Keratinocyte (primary cell): Measurements from ENCODE around the gene NCL. TPM values are rescaled to one million over a fixed set of nuclear protein-coding genes. Genes with fewer than 3 reads are reported as not detected.
"Not testable (repeated sequence)": the region's sequence is repeated elsewhere in the genome, so short reads cannot be mapped to it uniquely, and the experiment has no call there.

Source experiments
- DNase-seq: peaks from one replicate; pipeline ENCODE4 v3.0.0-alpha.2; 2011; ENCODE audit warnings: low read depth, missing footprints, low spot score
- FAIRE-seq: peaks from 2 replicates; lab custom pipeline; 2011; peaks lifted over from hg19 to GRCh38; lab: Jason Lieb, UNC
- H2AFZ ChIP-seq: 2 replicates; pipeline ENCODE4 v1.6.0; 2012; ENCODE audit warnings: low read length, control low read depth, inconsistent platforms; ENCODE audit not compliant: control insufficient read depth
- H3K27ac ChIP-seq: 2 replicates; pipeline ENCODE4 v1.5.1; 2011; ENCODE audit warnings: low read length; ENCODE audit not compliant: control insufficient read depth, insufficient read depth
- H3K27me3 ChIP-seq: 3 replicates; pipeline ENCODE4 v1.6.0; 2011; ENCODE audit warnings: low read length; ENCODE audit not compliant: control insufficient read depth, insufficient read depth; ENCODE audit errors: extremely low read depth
- H3K36me3 ChIP-seq, 2 experiments: 2 replicates in 1 of 2; 3 replicates in 1 of 2; pipeline ENCODE4 v1.5.1; 2011; ENCODE audit warnings: low read length in 2 of 2, mild to moderate bottlenecking in 1 of 2; ENCODE audit not compliant: control insufficient read depth in 2 of 2, insufficient read depth in 2 of 2; ENCODE audit errors: extremely low read depth in 1 of 2
- H3K4me1 ChIP-seq: 3 replicates; pipeline ENCODE4 v1.5.1; 2011; ENCODE audit warnings: low read length; ENCODE audit not compliant: control insufficient read depth, insufficient read depth; ENCODE audit errors: extremely low read depth
- H3K4me2 ChIP-seq: 3 replicates; pipeline ENCODE4 v1.6.0; 2011; ENCODE audit warnings: low read depth, low read length; ENCODE audit not compliant: control insufficient read depth, insufficient read depth; ENCODE audit errors: extremely low read depth
- H3K4me3 ChIP-seq, 3 experiments: fragments of 200-600 bp in 1 of 3; sonication (generic) in 1 of 3; 2 replicates in 2 of 3; 3 replicates in 1 of 3; pipeline ENCODE4 v1.5.1; 2011 to 2016; ENCODE audit warnings: low read length in 3 of 3, mild to moderate bottlenecking in 3 of 3, control low read depth in 2 of 3, inconsistent platforms in 1 of 3, low read depth in 1 of 3, mixed read lengths in 1 of 3, mixed run types in 1 of 3, moderate library complexity in 1 of 3; ENCODE audit not compliant: control insufficient read depth in 2 of 3, insufficient read depth in 2 of 3; ENCODE audit errors: extremely low read depth in 1 of 3
- H3K79me2 ChIP-seq: 2 replicates; pipeline ENCODE4 v1.6.0; 2012; ENCODE audit warnings: low read length; ENCODE audit not compliant: control insufficient read depth, insufficient read depth
- H3K9ac ChIP-seq: 3 replicates; pipeline ENCODE4 v1.6.0; 2011; ENCODE audit warnings: low read length; ENCODE audit not compliant: control insufficient read depth, insufficient read depth; ENCODE audit errors: extremely low read depth
- H3K9me1 ChIP-seq: 3 replicates; pipeline ENCODE4 v1.6.0; 2011; ENCODE audit warnings: low read length; ENCODE audit not compliant: control insufficient read depth, insufficient read depth; ENCODE audit errors: extremely low read depth
- H3K9me3 ChIP-seq: 2 replicates; pipeline ENCODE4 v1.5.1; 2012; ENCODE audit warnings: low read depth, low read length; ENCODE audit not compliant: control insufficient read depth
- H4K20me1 ChIP-seq: 3 replicates; pipeline ENCODE4 v1.6.0; 2011; ENCODE audit warnings: low read length; ENCODE audit not compliant: control insufficient read depth, insufficient read depth; ENCODE audit errors: extremely low read depth
- CTCF ChIP-seq, 3 experiments: IDR thresholded peaks in 1 of 3; conservative IDR thresholded peaks in 1 of 3; optimal IDR thresholded peaks in 1 of 3; 2 replicates in 2 of 3; 3 replicates in 1 of 3; pipeline versions ENCODE3 to v1.5.1; 2011; ENCODE audit warnings: low read length in 3 of 3, mild to moderate bottlenecking in 3 of 3, moderate library complexity in 2 of 3, control low read depth in 1 of 3, inconsistent platforms in 1 of 3; ENCODE audit not compliant: insufficient read depth in 2 of 3; ENCODE audit errors: extremely low read depth in 1 of 3
- EZH2 ChIP-seq: IDR thresholded peaks from one replicate; pipeline ENCODE4 v1.6.1; 2012; ENCODE audit warnings: inconsistent platforms, mild to moderate bottlenecking, low read length, moderate library complexity
- dilution Hi-C: fragments of 300-500 bp; cut with MboI; formaldehyde crosslinking; loops from one replicate; pipeline ENCODE4 v1.7.0; 2020; ENCODE audit warnings: low sequenced_read_pairs; ENCODE audit not compliant: extremely low pct_ligation_motif_present
- polyA plus RNA-seq, 5 experiments: library from polyadenylated mRNA; depleted of rRNA in 3 of 5; stranded (reverse) in 3 of 5; stranded (forward) in 1 of 5; unstranded in 1 of 5; fragments of >200 nt; gene quantifications; 1 replicate in 1 of 5; 2 replicates in 3 of 5; 3 replicates in 1 of 5; pipeline versions ENCODE4 v1.2.1 to v1.2.3, GENCODE V29; 2011 to 2012; ENCODE audit warnings: missing spikeins in 2 of 5, low read depth in 1 of 5, low replicate concordance in 1 of 5

The NCL gene
- polyA plus RNA-seq, 1 donor (not counting 4 experiments of a cell fraction or from before 2014, with no cell fraction given) = 247 TPM

GRCh38 chr2:231461516-231461971, 2.7 kb downstream of the NCL start:
- H4K20me1 ChIP-seq = peaks cover 40% of the 10 kb centered on the region

GRCh38 chr2:231460841-231461240, 3.4 kb downstream of the NCL start:
- Histone ChIP-seq H3K79me2 (peaks cover 61% of the 10 kb centered on the region), H4K20me1 (peaks cover 40% of the 10 kb centered on the region), H3K4me1 (peaks cover 16% of the 10 kb centered on the region), H3K36me3 (peaks cover 51 to 67% of the 10 kb centered on the region in 2 experiments)
- H3K9me1 ChIP-seq, dilution Hi-C loops, H3K27ac ChIP-seq, H3K4me2 ChIP-seq, H3K4me3 ChIP-seq, DNase-seq, H3K9me3 ChIP-seq, H3K27me3 ChIP-seq, H2AFZ ChIP-seq, FAIRE-seq, H3K9ac ChIP-seq: not testable (repeated sequence)

More at GRCh38 chr2:231461516-231461971, 2.7 kb downstream of the NCL start:
- FAIRE-seq (no peak), DNase-seq (no peak)
- no peaks in the 10 kb centered on the region for H3K9me3 ChIP-seq
- dilution Hi-C loops = no loop called here
- TF ChIP-seq CTCF (optimal IDR thresholded peaks at IDR 0.05 in 1 of 3, IDR thresholded peaks at IDR 0.05 in 1 of 3, conservative IDR thresholded peaks at IDR 0.05 in 1 of 3; ENCODE audit: extremely low read depth in 1 of 3, insufficient read depth in 2 of 3, low read length in 3 of 3) = no peak
- TF ChIP-seq EZH2 = no peak
- no peak overlapping the region for H3K27ac ChIP-seq
- peaks cover 61% of the 10 kb centered on the region for H3K79me2 ChIP-seq
- H2AFZ ChIP-seq = no peak overlapping the region
- H3K9ac ChIP-seq = no peak overlapping the region
- H3K4me1 ChIP-seq = peaks cover 16% of the 10 kb centered on the region
- no peaks in the 10 kb centered on the region for H3K9me1 ChIP-seq
- H3K4me3 ChIP-seq = no peak overlapping the region
- peaks cover 46 to 60% of the 10 kb centered on the region in 2 experiments for H3K36me3 ChIP-seq
- H3K4me2 ChIP-seq = no peak overlapping the region
- H3K27me3 ChIP-seq = no peaks in the 10 kb centered on the region
